HS-5 (cell line): Measurements from ENCODE around the gene METTL1.
"Not testable (repeated sequence)": the region's sequence is repeated elsewhere in the genome, so short reads cannot be mapped to it uniquely, and the experiment has no call there.

Experiments used
- DNase-seq: peaks from one replicate; pipeline ENCODE4 v3.0.0-alpha.2; 2012; ENCODE audit warnings: low read depth

The METTL1 gene

GRCh38 chr12:57722716-57723629, 48.9 kb downstream of the METTL1 start:
- DNase-seq = no peak

- DNase-seq = not testable (repeated sequence)
Observed at GRCh38 chr12:57721846-57722608, 49.9 kb downstream of the METTL1 start.

- DNase-seq = no peak
Observed at GRCh38 chr12:57720606-57721595, 51.0 kb downstream of the METTL1 start.

- no peak for DNase-seq
Observed at GRCh38 chr12:57719777-57720605, 51.9 kb downstream of the METTL1 start.

GRCh38 chr12:57718641-57719528, 53.0 kb downstream of the METTL1 start:
- DNase-seq = no peak
